Measurements from ENCODE around the gene LPIN2. TPM values are rescaled to one million over a fixed set of nuclear protein-coding genes. Genes with fewer than 3 reads are reported as not detected.

Gene LPIN2
- total and polyA plus RNA-seq, 2 of the 4 experiments (the other 2 are of a cell fraction) = 16.2 to 21.9 TPM

DNA sequence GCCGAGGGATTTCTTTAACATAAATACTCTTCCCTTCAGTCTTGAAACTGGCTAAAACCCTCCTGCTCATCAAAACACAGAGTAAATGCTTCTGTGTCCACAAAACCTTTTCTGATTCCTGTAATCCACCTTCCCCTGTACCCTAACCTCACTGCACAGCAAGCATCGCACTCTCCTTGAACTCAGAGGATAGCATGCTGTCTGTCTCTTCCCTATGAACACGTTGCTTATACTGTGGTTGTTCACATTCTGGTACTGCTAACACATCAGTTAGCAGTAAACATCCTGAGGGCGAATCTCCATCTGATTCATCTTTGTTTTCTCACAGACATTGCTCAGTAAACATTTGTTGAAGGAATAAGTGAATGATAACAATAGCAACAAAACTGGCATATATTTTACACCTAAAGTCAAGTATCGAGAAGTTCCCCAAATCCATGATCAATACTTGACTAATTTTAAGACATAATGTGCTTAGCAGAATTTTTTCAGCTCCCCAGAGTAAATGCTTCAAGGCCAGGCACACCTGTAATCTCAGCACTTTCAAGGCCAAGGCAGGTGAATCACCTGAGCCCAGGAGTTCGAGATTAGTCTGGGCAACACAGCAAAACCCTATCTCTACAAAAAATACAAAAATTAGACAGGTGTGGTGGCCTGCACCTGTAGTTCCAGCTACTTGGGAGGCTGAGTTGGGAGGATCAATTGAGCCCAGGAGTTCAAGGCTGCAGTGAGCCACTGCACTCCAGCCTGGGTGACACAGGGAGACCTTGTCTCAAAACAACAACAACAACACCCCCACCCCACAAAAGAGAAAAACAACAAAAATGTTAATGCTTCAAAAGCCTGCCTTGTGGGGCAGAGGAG, 45.6 kb upstream of the LPIN2 start:
- H3K36me3 ChIP-seq (ENCODE audit: control insufficient read depth, insufficient read depth, low read length) = no peaks in the 10 kb centered on the region
- H2AFZ ChIP-seq (replicated peaks; ENCODE audit: low read length, poor library complexity) = no peak overlapping the region
- H3K18ac ChIP-seq (ENCODE audit: low read depth, low read length) = no peak overlapping the region
- H3K23ac ChIP-seq (ENCODE audit: low read depth, low read length) = no peak overlapping the region
- no peak overlapping the region for H4K91ac ChIP-seq (ENCODE audit: insufficient read depth, low read depth, low read length)
- no peak overlapping the region for H3K4ac ChIP-seq (ENCODE audit: low read depth, low read length)
- H4K20me1 ChIP-seq (ENCODE audit: insufficient read depth, low read length) = no peaks in the 10 kb centered on the region
- ChIA-PET CTCF (no interaction called here), POLR2A (ENCODE audit: unreplicated experiment) (no interaction called here)
- H3K9me1 ChIP-seq (ENCODE audit: insufficient read depth, low read length) = peaks cover 5% of the 10 kb centered on the region; the same call in 1 of the 2 replicates
- H2AK9ac ChIP-seq (replicated peaks; ENCODE audit: low read depth, low read length, poor library complexity) = no peak overlapping the region
- peaks cover 2% of the 10 kb centered on the region; the same call in 1 of the 2 replicates for H3K4me1 ChIP-seq (ENCODE audit: control insufficient read depth, insufficient read depth, low read length)
- H3K56ac ChIP-seq (ENCODE audit: extremely low read depth, insufficient read depth, low read length) = no peak overlapping the region
- no peak overlapping the region for H3K9ac ChIP-seq (ENCODE audit: low read depth, low read length)
- no peak overlapping the region for H2BK20ac ChIP-seq (ENCODE audit: low read depth, low read length)
- peaks cover 10% of the 10 kb centered on the region for H3K27me3 ChIP-seq (ENCODE audit: control insufficient read depth, insufficient read depth, low read length)
- no peak overlapping the region for H2BK120ac ChIP-seq (ENCODE audit: low read depth, low read length)
- dilution Hi-C loops (cut with HindIII; ENCODE audit: low sequenced_read_pairs, unreplicated experiment) = no loop called here
- in situ Hi-C loops (cut with MboI; ENCODE audit: low sequenced_read_pairs) = no loop called here
- ATAC-seq (ENCODE audit: low read depth) (no peak), DNase-seq (no peak)
- H3K79me1 ChIP-seq (ENCODE audit: low read depth in 1 of 2, low read length in 2 of 2) = no peaks in the 10 kb centered on the region
- no peak overlapping the region for H4K8ac ChIP-seq (ENCODE audit: low read depth in 2 of 2, low read length in 2 of 2)
- H3K9me3 ChIP-seq (ENCODE audit: control insufficient read depth, insufficient read depth, low read length) = peaks cover 2% of the 10 kb centered on the region; the same call in 1 of the 2 replicates
- H2BK5ac ChIP-seq (ENCODE audit: low read depth, low read length, poor library complexity, severe bottlenecking) = no peak overlapping the region
- H3K14ac ChIP-seq (replicated peaks; ENCODE audit: low read depth, low read length) = no peak overlapping the region
- H4K5ac ChIP-seq (ENCODE audit: low read depth, low read length) = no peak overlapping the region
- TF ChIP-seq RAD21 (IDR thresholded peaks at IDR 0.05; ENCODE audit: low read length) = no peak
- no peak for TF ChIP-seq USF2 (IDR thresholded peaks at IDR 0.05; ENCODE audit: low read depth, low read length)
- TF ChIP-seq MAFK (IDR thresholded peaks at IDR 0.05; ENCODE audit: low read depth, low read length) = no peak
- H3K4me2 ChIP-seq (ENCODE audit: low read depth, low read length) = no peak overlapping the region
- BruUV-seq (replicated peaks) = no TSS peak
- intact Hi-C loops (cut with micrococcal nuclease) = no loop called here
- WGBS, 2 experiments (ENCODE audit: extremely low coverage in 2 of 2, insufficient read length in 1 of 2) = 82% methylated on average over 2 of the region's 6 CpGs; no CpG with 5 or more reads in 1 of the 2 experiments
- no peak overlapping the region for H3K27ac ChIP-seq (ENCODE audit: insufficient read depth, low read length)
- no peak overlapping the region for H2BK15ac ChIP-seq (ENCODE audit: low read depth, low read length)
- H3K4me3 ChIP-seq (ENCODE audit: insufficient read depth, low read depth, low read length) = no peak overlapping the region
- H2AK5ac ChIP-seq (ENCODE audit: low read depth, low read length) = no peak overlapping the region

Measured in IMR-90 (cell line).